HG03565 (cell line): Measurements from ENCODE around the gene TMEM123.

Experiments used
- ATAC-seq: cut with Tn5 transposase; IDR thresholded peaks from one replicate; pipeline ENCODE4 v1.9.1; 2021; ENCODE audit warnings: mild to moderate bottlenecking, moderate library complexity; ENCODE audit not compliant: unreplicated experiment

TMEM123 gene

GRCh38 chr11:102367364-102367763 is 85.2 kb downstream of the TMEM123 start:
- no peak for ATAC-seq

GRCh38 chr11:102364991-102365390 is 87.6 kb downstream of the TMEM123 start:
- no peak for ATAC-seq

GRCh38 chr11:102361086-102362031 is 91.2 kb downstream of the TMEM123 start:
- peak; percentile 65 for ATAC-seq

GRCh38 chr11:102360681-102361080 is 91.9 kb downstream of the TMEM123 start:
- no peak for ATAC-seq

- no peak for ATAC-seq
Measured at GRCh38 chr11:102359372-102359771, 93.2 kb downstream of the TMEM123 start.

GRCh38 chr11:102357116-102357515 is 95.4 kb downstream of the TMEM123 start:
- no peak for ATAC-seq

- ATAC-seq, result no peak
Measured at GRCh38 chr11:102347462-102348370, 104.8 kb downstream of the TMEM123 start.

GRCh38 chr11:102346748-102347461 is 105.7 kb downstream of the TMEM123 start, which contains the start of gene BIRC2:
BIRC2 (plus strand) TSS chr11:102347214; CDS start chr11:102349855, 2,641 bp downstream.
- peak; percentile 80 for ATAC-seq

GRCh38 chr11:102346456-102346747 is 106.2 kb downstream of the TMEM123 start:
- ATAC-seq, result no peak
